Measurements from ENCODE around the gene ZNF410. TPM values are rescaled to one million over a fixed set of nuclear protein-coding genes. Genes with fewer than 3 reads are reported as not detected.

The ZNF410 gene
- total and polyA plus RNA-seq, 2 of the 13 experiments (the other 11 are each of a cell fraction or from before 2014, with no cell fraction given), result 19.2 to 44.3 TPM

- TF ChIP-seq TFDP1 (CRISPR knock-in tag; IDR thresholded peaks at IDR 0.05; ENCODE audit: borderline replicate concordance), result peak; percentile 41; the same call in 1 of the 2 replicates
- no peak; the same call in 1 of the 2 replicates for TF ChIP-seq TARDBP (CRISPR knock-in tag; IDR thresholded peaks at IDR 0.05)
- TF ChIP-seq ZNF784 (CRISPR knock-in tag; IDR thresholded peaks at IDR 0.05; ENCODE audit: borderline replicate concordance), result peak; percentile 15
- no peak for TF ChIP-seq ZNF75D (CRISPR knock-in tag; IDR thresholded peaks at IDR 0.05; ENCODE audit: borderline replicate concordance)
- TF ChIP-seq ZNF878 (CRISPR knock-in tag; IDR thresholded peaks at IDR 0.05), result peak; percentile 49; the same call in 1 of the 2 replicates
- TF ChIP-seq DNMT3B (CRISPR knock-in tag; conservative IDR thresholded peaks at IDR 0.05), result no peak
- peak; percentile 21; the same call in 1 of the 2 replicates for TF ChIP-seq HCFC1 (IDR thresholded peaks at IDR 0.05; ENCODE audit: low read depth, low read length)
- no peak for TF ChIP-seq ZNF282 (IDR thresholded peaks at IDR 0.05; ENCODE audit: partially characterized antibody)
- TF ChIP-seq HMGXB4 (CRISPR knock-in tag; IDR thresholded peaks at IDR 0.05; ENCODE audit: borderline replicate concordance in 1 of 2, low read depth in 1 of 2), result peak in 1 of 2 experiments; percentile 75; a peak in 2 of 4 replicates
- no peak for TF ChIP-seq ZNF292 (CRISPR knock-in tag; IDR thresholded peaks at IDR 0.05; ENCODE audit: borderline replicate concordance, low read depth)
- peak; percentile 83; the same call in 1 of the 2 replicates for TF ChIP-seq ZFP37 (CRISPR knock-in tag; IDR thresholded peaks at IDR 0.05; ENCODE audit: borderline replicate concordance)
- TF ChIP-seq SOX6 (IDR thresholded peaks at IDR 0.05), result no peak
- peak; percentile 45 for TF ChIP-seq SOX6 (CRISPR knock-in tag; IDR thresholded peaks at IDR 0.05)
- TF ChIP-seq GATAD2A (CRISPR knock-in tag; IDR thresholded peaks at IDR 0.05), result peak; percentile 76
- peak; percentile 99 for TF ChIP-seq MAZ (IDR thresholded peaks at IDR 0.05; ENCODE audit: borderline replicate concordance, low read depth, low read length)
- peak; percentile 85 for TF ChIP-seq MAZ (CRISPR knock-in tag; IDR thresholded peaks at IDR 0.05; ENCODE audit: low read depth)
- TF ChIP-seq ZMAT3 (CRISPR knock-in tag; conservative IDR thresholded peaks at IDR 0.05), result peak; percentile 60; the same call in 1 of the 2 replicates
- no peak for TF ChIP-seq ZNF678 (CRISPR knock-in tag; IDR thresholded peaks at IDR 0.05)
- peak; percentile 63; the same call in 1 of the 2 replicates for TF ChIP-seq ZNF564 (CRISPR knock-in tag; IDR thresholded peaks at IDR 0.05)
- peak; percentile 96 for TF ChIP-seq RBFOX2 (IDR thresholded peaks at IDR 0.05; ENCODE audit: low read depth, low read length)
- no peak for TF ChIP-seq ZNF3 (CRISPR knock-in tag; IDR thresholded peaks at IDR 0.05)
- TF ChIP-seq RBM39 (IDR thresholded peaks at IDR 0.05; ENCODE audit: low read depth, low read length, poor library complexity, severe bottlenecking), result peak; percentile 56
- no peak for TF ChIP-seq HINFP (CRISPR knock-in tag; IDR thresholded peaks at IDR 0.05; ENCODE audit: low read depth)
Measured at GRCh38 chr14:73851567-73852382, 34.9 kb upstream of the ZNF410 start, which contains the start of gene PTGR2 (continued).

Data from HepG2 (cell line).